A172 (cell line): ENCODE measurements around the gene RPRML. TPM values are rescaled to one million over a fixed set of nuclear protein-coding genes. Genes with fewer than 3 reads are reported as not detected.
"Not testable (repeated sequence)": the region's sequence is repeated elsewhere in the genome, so short reads cannot be mapped to it uniquely, and the experiment has no call there.

Source experiments
- DNase-seq: peaks from one replicate; pipeline ENCODE4 v3.0.0-alpha.2; 2015; ENCODE audit warnings: low spot score
- total RNA-seq: library from RNA; depleted of rRNA; stranded (reverse); fragments of >200 nt; shearing (Covaris generic); gene quantifications from 2 replicates; pipeline ENCODE4 v1.2.3, GENCODE V29; 2014; rRNA removed

The RPRML gene
- not detected in 2 replicates for total RNA-seq

DNA sequence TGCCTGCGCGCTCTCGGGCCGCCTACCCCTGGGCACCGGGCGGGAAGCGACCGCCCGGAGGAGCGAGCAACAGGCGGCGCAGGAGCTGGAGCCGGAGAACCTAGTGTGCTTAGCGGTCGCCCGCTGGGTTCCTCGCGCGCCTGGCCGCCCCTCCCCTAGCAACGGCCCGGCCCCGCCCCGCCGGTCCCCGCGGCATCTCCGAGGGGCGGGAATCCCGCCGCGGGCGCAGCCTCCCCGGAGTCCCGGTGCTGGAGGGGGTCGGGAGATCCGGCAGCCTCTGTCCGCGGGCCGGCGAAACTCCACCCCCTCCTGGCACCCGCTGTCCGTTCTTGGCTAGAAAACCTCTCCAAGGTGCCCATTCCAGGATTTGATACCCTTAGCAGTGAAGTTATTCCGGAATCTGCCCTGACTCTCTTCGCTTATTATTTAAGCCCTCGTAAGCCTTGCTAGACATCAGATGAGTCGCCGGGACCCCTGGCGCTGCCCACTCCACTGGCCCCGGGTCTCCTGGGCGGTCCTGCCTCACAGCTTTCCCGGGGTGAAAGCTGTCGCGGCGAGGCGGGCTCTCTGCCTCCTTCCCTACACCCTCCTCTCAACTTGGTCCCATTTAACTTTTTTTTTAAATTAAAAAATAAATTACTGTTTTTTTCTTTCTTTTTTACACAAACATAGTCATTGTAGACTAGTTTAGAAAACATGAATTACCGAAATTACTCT, at the start of gene RPRML:
Gene RPRML, minus strand, starts transcription at position 107 of the 717 bp plus-strand sequence. CDS start 246 bp downstream, outside the sequence.
- DNase-seq, result no peak

DNA sequence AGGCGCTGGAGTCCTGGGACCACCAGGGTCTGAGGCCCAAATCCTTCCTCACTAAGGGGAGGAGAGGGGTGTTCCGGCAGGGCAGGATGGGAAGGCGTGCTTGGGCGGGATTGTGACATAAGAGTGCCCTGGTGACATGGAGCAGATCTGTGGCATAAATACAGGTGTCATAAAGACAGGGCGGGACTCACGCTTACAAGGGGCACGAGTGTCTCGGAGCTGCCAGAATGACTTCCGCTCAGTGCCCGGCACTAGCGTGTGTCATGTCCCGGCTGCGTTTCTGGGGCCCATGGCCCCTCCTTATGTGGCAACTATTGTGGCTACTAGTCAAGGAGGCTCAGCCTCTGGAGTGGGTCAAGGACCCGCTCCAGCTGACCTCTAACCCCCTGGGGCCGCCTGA, 37.9 kb upstream of the RPRML start:
- DNase-seq, result not testable (repeated sequence)

DNA sequence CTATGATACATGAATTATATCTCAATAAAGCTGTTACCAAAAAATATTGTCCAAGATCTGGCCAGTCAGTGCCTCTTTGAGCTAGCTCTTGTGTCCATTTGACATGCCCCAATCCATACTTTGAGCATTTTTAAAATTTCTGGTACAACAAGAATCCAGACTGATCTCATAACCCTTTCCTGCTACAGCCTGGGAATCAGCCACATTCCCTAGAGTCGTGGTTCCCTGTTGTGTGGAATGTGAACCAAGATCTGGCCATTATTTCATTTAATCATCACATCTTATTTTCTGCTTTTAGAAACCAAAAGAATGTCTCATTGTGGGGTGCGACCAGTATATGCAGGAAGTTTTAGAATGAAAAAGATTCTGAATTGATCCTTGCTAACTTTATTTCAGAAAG, 34.3 kb upstream of the RPRML start:
- DNase-seq, result no peak

DNA sequence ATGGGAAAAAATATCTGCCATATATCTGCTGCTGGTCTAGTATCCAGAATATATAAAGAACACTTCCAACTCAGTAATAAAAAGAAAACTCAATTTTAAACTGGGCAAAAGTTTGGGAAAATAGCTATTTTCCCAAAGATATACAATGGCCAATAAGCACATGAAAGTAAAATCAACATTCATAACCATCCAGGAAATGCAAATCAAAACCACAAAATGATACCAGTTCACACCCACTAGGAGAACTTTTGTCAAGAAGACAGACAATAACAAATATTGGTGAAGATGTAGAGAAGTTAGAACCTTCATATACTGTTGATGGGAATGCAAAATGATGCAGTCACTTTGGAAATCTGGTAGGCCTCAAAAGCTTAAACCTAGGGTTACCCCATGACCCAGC, 33.4 kb upstream of the RPRML start:
- no peak for DNase-seq

DNA sequence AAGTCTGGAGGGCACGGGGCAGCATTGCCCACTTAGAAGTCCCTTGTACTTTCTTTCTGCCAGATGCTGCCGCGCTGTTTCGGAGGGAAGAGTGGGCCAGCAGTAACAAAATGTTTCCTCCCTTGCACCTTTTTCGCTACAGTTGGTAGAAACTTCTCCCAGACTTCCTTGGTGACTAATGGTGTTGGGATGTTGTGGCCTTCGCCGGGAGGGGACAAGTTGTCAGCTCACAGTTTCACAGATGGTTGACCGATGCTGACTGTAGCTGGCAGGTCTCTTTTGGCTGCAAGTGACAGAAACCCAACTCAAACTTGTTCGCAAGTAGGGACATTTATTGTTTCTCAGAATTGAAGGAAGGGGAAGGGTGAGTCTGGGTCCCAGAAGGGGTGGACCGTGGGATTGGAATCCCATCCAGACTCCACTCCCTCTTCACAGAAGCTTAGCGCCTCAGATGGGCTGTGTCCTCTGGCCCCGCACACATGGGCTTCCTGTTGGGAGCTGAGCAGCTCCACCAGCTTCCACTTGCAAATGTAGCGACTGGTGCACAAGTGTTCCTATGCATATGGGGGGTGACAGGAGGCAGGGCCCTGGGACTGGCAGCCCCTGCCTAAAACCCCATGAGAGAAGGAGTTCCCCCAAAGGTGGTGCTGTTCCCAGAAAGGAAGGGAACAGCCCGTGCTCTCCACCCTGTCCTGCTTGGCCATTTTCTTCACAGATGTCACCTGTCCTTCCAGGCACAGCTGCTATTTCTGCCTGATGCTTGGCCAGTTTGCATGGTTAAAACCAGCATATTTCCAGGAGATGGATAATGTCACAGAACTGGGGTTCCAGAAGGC, 30.9 kb upstream of the RPRML start:
- DNase-seq, result peak; percentile 36

DNA sequence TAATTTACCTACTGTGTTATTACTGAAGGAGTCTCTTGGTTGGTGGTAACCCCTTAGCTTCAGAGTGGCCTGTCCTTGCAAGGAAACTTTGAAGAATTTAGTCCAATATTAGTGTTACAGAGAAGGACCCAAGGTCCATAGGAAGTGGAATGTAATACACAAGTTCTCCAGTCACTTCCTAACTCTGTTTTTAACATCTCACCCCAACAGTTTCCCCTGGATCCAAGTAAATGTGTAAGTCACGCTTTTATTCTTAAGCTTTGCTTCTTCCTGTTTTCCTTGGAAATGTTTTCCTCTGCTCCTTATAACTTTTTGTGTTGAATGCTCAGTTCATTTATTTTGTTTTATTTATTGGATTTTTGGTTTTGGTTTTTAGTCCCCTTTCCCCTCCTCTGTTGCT, 25.9 kb upstream of the RPRML start:
- DNase-seq, result no peak

DNA sequence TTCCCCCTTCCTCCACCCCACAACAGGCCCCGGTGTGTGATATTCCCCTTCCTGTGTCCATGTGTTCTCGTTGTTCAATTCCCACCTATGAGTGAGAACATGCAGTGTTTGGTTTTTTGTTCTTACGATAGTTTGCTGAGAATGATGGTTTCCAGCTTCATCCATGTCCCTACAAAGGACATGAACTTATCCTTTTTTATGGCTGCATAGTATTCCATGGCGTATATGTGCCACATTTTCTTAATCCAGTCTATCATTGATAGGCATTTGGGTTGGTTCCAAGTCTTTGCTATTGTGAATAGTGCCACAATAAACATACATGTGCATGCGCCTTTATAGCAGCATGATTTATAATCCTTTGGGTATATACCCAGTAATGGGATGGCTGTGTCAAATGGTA, 24.8 kb upstream of the RPRML start:
- DNase-seq, result not testable (repeated sequence)

DNA sequence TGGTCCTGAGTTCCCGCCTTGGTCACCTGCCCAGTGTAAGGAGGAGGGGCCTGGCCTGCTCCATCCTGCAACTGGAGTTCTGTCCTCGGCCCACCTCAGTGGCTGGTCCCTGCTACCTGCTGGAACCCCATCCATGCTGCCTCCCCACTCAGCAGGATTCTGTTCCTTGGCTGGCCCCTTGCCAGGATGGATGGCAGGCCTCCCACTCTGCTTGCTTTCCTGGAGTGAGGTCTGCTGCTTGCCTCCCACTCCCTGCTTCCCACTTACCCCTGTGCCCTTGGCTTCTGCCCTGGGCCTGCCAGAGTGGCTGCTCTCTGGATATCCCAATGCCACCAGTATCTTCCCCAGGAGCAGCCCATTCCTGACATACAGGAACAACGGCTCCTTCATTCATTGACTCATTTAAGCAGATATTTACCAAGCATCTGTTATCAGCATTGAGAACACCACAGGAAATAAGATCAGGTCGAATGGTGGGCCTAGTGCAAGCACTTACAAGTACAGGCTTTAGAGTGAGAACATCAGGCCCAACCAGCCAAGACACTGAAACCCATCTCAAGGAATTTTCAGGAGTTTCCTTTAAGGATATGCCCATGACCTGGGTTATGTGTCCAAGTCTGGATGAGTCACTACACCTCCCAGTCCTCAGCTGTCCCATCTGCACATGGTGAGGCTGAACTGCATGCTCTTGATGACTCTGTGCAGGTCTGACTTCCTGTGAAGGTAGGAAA, 17.0 kb upstream of the RPRML start:
- DNase-seq, result peak; percentile 48

DNA sequence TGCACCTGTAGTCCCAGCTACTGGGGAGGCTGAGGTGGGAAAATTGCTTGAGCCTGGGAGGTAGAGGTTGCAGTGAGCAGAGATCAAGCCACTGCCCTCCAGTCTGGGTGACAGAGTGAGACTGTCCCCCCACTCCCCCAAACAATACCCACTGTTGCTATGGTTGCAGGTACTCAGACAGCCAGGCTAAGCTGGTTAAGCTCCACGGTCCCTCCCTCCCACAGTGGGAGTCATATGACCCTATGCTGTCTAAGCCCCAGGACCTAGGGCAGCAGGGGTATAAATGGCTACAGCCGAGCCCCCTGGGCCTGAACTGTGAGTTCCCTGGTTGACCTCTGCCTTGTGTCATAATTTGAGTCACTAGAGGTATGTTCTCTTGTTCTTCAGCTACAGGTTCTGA, 15.9 kb upstream of the RPRML start:
- no peak for DNase-seq

DNA sequence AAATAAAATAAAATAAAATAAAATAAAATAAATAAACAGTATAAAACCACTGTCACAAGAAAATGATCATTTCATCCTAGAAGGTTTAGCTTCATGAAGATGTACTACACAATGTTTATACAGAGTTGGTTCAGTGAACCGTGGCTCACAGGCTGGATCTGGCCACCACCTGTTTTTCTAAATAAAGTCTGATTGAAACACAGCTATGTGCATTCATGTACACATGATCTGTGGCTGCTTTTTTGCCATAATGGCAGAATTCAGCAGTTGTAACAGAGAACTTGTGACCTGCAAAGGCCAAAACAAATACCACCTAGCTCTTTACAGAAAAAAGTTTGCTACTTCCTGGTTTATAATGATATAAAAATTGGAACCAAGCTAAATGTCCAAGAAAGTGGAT, 12.6 kb upstream of the RPRML start:
- DNase-seq, result no peak

DNA sequence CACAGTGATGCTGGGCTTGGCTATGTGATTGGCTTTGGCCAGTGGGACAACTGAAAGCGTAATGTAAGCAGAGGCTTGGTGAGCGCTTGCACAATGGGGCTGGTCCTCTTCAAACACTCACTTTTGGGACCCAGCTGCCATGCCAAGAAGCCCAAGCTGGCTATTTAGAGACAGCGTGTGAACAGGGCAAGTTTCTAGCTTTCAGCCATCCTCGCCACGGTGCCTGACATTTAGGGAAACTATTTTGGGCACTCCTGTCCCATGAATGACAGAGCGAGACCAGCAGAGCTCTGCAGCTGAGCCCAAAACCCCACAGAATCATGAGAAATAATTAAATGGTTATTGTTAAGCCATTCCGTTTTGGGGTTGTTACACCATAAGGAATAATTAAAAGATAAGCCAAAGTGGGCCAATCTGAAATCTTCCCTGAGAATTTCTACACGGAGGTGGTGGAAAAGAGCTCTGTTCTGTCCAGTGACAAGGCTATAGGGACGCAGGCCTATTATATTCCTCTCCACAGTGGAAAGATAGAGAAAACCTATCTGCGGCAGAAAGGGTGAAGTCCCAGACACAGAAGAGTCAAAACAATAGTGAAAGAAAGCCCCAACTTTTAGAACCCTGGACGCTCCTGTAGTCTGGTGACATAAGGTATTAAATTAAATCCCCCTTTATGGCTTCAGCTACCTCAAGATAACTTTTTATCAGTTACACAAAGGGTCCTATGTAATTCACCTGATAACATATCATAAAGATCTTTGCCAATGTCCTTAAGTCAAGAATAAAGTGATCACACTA, 10.8 kb upstream of the RPRML start:
- no peak for DNase-seq

DNA sequence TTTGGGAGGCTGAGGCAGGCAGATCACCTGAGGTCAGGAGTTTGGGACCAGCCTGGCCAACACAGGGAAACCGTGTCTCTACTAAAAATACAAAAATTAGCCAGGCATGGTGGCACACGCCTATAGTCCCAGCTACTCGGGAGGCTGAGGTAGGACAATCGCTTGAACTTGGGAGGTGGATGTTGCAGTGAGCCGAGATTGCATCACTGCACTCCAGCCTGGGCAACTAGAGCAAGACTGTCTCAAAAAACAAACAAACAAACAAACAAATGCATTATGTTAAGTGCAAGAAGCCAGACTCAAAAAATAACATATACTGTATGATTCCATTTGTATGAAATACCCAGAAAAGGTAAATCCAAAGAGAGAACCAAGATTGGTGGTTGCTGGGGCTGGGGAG, 8.9 kb upstream of the RPRML start:
- DNase-seq, result not testable (repeated sequence)

DNA sequence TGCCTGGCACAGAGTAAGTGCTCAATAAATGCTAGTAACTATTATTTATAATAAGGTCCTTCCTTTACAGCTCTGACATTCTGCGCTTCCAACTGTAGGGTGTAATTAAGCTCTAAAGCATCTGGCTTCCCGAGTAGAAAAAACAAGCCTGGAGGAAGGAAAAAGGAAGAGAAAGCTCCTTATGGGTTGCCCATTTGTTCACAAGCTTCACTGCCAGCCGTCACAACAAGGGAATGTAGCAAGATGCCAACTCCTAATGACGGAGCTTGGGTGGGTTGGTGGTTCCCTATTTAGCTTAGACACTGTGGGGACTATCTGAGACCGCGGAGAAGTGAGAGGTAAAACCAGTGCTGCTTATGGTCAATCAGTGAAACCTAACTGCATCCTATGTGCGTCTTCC, 7.3 kb upstream of the RPRML start:
- DNase-seq, result no peak

DNA sequence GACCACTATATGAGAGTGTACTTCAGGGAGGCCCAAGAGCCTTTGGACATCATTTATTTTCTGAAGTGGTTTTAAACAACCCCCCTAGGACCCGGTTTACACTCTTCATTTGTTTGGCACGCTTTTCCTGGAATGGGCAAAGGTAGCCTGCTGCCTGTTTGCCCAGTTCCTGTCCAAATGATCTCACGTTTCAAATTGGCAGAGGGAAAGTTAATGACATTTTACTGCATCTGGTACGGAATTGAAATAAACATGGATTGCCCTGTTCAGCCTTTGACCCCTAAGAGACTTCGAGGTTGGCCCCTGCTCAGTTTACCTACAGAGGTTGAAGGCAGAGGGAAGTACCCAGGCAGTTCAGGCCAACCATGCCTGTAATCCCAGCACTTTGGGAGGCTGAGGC, 5.8 kb upstream of the RPRML start:
- no peak for DNase-seq

DNA sequence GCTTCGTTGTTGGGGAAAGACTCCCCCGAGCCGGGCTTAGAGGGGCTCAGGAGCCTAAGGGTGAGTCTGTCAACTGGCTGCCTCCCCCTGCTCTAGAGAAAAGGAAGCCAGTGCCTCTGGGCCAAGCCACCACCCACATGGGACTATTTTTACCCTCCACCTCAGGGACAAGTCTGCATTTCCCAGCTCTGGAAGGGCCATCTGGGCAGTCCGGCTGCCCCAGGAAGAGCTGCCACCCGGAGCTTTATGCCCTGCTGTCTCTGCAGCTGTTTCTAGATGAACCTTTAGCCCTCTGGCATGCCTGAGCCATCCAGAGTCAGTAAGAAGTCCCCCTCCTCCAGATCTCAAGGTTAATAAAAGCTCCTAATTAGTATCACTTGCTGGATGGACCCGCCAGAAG, 5.3 kb upstream of the RPRML start:
- no peak for DNase-seq

DNA sequence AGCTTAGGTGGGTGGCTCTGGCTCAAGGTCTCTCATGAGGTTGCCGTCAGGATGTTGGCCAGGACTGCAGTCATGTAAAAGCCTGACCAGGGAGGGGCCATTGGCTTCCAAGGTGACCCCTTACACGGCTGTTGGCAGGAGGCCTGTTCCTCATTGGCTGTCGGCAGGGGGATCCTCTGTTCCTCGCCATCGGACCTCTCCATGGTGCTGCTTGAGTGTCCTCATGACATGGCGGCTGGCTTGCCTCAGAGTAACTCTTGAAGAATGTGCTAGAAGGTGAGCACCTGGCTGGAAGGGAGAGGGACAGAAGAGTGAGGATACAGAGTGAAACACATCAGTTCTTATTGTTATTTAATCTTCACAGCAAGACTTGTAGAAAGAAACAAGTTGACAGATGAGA, 4.7 kb upstream of the RPRML start:
- DNase-seq, result no peak

DNA sequence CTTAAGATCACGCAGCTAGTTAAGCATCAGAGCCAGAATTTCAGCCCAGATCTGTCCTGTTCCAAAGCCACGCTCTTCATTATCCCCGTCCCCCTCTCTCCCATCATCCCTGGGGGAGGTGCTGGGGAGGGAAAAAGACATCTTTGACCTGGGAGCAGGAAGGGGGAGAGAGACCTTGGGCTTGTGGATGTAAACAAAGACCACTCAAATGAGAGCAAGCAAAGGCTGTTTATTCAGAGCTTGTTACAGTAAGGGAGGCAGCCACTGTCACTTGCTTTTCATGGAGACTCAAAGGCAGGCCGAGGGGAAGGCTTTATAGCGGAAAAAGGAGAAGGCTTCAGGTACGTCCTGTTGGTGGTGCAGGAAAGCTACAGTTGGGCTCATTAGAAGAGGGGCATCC, 3.5 kb upstream of the RPRML start:
- no peak for DNase-seq

DNA sequence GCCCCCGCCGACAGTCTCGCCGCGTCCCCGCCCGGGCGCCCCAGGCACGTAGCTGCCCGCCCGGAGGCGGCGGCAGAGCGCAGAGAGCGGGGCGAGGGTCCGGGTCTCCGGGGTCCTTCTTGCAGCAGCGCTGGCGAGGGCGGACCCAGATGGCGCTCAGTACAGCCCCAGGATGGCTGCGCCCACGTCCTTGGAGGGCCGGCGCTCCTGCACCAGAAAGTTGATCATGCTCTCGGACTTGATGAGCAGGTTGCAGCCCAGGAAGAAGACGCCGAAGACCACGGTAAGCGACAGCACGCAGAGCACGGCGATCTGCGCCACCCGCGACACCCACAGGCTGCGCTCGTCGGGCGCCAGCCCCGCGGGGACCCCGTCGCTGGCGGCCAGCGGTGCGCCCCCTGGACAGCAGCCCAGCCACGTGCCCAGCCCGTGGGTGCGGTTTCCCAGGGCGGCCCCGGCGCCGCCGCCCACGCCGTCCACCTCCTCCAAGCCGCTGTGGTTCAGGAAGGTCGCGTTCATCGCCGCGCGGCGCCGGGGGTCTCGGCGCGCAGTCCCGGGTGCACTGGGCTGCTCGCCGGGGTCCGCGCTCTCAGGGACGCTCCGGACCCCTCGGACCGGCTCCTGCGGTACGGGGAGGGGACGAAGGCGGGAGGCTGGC, 435 bp downstream of the RPRML start:
- no peak for DNase-seq

DNA sequence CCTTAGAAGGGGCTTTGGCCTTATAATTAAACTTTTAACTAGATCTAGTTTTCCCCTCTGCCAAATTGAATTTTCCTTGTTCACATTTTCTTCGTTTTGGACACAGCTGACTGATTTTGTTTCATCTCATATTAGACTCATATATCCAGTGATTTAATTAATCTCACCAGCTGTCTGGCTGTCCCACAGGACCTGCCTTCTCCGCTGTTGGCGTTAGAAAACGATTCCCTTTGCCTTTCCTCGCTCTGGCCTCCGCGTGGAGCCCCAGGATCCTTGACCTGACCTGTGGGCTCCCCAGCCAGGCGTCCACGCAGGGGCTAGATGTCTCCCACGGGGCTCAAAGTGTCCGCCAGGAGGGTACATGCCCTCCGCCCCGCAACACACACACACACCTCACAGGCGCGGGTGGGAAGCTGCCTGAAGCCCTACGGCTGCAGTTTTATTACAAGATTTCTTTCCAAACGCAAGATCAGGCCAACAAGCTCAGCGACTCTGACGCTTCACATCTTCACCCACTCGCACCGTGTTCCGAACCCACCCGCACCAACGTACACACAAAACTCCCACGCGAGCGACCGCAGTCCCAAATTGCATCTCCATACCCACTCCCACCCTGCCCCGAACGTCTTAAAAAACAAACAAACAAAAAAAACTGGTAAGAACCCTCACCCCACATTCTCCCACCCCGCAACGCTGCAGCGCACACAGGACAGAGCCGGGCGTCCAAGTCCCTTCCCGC, 1.1 kb downstream of the RPRML start:
- DNase-seq, result no peak

DNA sequence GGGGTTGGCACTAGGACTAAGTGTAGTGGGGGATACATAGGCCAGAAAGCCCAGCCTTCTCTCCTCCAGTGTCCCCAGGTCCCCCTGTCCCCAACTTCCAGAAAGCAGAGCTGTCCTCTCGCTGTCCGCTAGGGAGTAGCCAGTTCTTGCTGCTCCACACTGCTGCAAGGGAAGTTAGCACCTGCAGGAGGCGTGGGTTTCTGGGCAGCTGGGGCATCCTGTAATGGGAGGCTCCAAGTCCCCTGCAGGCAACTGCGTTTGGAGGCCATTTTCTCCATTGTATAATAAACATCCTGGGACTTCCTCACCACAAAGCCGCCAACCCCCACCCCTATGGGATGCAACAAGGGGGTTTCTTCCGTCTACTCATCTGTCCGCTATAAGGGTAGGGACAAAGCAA, 1.7 kb downstream of the RPRML start:
- DNase-seq, result no peak
